GM19099 (cell line): ENCODE data around the gene ENPEP.

Experiments
- POLR2A ChIP-seq: IDR thresholded peaks from 3 replicates; pipeline ENCODE4 v1.6.1; 2011; ENCODE audit warnings: low read depth; ENCODE audit not compliant: insufficient read length; ENCODE audit errors: extremely low read depth

Gene ENPEP

DNA sequence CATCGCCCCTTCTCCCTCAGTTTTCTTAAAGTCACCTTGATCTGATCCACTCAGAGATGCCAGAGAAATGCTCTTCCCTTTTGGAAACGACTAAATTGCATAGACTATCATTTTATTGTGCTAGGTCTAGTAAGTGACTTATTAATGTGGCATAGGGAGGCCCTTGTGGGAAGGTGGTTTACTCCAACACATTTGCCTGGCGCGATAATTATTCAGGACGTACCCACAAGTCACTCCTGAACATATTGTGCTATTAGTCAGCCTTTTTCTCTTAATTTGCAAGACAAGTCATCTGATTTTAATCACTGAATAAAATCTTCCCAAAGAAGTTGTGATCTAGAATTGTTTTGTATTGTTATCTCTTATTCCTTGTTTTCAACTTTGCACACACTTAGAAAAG lies 7.6 kb downstream of the ENPEP start:
- TF ChIP-seq POLR2A, result no peak

DNA sequence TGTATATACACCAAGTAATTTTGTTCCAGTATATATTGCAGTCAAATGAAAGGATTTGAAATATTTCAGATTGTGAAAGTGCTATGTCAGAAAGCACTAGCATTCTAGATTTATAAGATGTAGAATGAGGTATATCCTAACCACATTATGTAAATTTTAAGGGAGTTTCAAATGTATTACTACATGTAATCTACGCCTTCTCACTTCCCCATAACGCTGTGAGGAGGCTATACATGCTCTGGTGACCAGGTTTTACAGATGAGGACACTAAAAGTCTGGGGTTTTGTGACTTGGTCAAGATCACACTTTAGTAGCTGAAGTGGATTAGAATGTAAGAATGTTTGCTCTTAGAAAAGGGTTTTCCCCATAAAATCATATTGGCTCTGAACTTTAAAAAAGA lies 8.1 kb downstream of the ENPEP start:
- TF ChIP-seq POLR2A, result no peak

DNA sequence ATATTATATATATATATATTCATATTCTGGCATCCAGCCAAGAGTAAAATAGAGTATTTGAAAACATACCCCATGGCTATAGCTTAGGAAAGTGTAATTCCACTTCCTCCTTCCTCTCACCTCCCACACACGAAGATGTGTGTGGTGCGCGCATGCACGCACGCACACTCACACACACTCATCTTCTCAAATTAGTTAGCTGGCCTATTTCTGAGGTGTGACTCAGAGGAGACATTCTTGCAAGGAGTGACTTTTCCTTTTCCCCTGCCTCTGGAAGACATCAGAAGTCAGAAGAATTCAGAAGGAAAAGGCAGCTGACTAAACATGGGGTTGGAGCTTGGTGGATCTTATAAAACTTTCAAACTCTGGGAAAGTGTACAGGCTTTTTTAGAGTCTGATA lies 8.8 kb downstream of the ENPEP start:
- TF ChIP-seq POLR2A, result no peak

DNA sequence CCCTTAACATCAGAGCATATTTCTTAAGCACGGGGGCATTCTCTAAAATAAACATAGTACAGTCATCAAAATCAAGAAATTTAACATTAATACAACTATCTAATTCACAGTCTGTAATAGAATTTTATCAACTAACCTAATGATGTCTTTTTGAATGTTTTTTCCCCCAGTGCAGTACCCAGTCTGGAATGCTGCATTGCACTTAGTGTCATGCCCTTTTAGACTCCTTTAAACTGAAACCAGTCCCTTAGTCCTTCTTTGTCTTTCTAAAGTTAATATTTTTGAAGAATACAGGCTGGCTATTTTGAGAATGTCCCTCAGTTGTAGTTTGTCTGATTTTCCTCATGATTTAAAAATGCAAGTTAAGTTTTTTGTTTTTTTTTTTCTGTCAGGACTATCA lies 9.5 kb downstream of the ENPEP start:
- no peak for TF ChIP-seq POLR2A

DNA sequence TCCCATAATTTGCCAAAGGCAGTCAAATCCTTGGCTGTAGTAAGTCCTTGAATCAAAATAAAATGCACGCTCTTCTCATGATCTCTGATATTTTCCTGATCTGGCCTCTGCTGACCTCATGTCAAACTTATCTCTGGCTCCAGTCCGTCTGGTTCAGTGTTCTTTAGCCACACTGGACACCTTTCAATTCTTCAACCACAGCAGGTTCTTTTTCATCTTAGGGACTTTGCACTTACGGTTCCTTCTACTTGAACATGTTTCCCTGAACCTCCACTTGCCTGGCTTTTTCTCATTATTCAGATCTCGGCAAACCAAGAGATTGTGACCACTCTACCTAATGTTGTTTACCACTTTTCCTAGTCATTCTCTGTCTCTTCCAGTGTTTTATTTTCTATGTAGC lies 10.3 kb downstream of the ENPEP start:
- TF ChIP-seq POLR2A, result no peak

DNA sequence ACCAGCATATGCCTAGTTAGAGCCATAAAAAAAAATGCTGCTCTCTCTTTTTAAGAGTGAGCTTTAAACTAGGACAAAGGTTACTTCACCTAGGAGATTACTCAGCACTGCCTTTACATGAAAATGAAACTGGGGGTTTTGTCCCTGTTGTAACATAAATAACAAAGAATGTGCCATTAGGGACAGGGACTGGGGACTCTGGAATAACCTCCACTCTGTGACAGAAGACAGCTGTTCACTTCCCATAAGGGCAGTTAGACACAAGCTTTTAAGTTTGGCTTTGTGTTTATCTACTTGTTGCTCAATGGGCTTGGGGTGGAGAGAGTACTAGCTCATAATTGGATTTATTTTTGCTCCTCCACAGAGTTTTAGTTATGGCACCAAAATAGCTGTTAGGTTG lies 11.9 kb downstream of the ENPEP start:
- no peak for TF ChIP-seq POLR2A

DNA sequence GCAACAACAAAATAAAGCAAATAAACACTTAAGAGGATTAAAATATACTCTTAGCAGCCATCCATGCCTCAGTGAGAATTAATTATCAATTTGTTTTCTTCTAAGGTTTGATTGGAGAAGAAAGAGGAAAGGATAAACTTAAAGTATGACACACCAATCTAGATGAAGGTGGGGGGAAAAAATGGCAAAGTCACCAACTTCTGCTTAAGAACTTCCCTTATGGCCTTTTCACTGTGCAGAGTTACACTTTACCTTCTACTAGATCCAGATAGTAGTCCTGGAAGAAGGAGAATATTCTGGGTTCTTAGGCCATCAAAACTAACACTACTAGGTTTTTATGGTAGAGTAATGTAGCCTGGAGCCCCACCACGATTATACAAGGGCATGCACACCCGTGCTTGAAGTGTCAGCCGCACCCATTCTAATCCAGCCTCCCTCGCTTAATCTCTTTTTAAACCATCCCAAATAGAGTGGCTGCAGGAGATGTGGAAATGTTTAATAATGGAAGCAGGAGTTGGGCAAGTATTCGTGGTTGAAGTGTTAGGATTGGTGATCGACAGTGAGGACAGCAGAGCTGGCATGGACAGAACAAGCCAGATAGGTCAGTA lies 14.1 kb downstream of the ENPEP start:
- no peak for TF ChIP-seq POLR2A

DNA sequence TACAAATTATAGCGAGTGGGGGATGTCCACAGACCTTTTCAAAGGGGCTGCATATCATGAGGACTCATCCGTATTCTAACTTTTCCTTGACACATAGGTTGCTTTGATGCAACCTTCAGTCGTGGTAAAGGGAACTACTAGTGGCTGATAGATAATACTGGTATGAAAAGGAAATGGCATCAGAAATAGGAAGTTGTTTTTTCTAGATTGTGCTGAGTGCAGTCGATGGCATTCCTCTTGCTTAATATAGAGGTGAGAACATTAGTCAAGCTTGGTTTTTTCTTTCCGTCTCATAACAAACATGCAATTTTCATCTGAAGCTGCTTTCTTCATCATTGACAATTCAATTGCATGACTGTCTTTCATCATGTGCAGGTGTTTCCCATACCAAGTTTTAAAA lies 16.6 kb downstream of the ENPEP start:
- no peak for TF ChIP-seq POLR2A

DNA sequence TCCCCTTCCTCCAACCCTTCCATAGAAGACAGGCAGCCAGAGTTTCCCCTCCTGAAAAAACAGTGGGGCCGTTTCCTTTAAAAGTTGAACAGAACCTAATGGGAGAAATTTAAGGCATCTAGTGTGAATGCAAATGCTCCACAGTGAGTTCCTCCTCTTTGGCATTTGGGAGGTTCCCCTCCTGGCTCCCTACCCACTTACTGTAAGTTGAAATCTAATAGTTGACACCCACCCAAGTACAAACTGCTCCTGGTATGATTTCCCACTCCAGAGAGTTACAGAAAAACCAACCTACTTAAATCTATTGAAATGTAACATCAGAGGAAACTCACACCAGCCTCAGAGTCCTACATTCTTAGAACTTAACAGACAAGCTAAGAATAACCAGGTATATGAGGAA lies 17.6 kb downstream of the ENPEP start:
- TF ChIP-seq POLR2A, result no peak

DNA sequence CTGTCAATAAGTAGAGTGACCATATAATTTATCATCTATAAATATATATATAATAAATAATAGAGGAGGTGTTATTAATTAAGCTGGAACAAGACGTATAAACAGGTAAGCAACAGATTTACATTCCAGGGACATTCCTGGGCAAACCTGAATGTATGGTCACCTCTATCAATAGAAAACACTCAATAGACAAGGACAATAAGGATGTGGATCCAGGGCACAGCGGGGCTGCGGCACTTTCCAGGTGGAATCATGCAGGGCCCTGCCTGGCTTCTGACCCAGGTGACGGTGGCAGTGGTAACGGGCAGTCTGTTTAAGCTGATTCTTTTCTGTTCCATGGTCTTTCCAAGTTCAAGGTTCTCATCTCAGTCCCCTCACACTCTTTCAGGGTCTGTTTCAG lies 22.5 kb downstream of the ENPEP start:
- no peak for TF ChIP-seq POLR2A

DNA sequence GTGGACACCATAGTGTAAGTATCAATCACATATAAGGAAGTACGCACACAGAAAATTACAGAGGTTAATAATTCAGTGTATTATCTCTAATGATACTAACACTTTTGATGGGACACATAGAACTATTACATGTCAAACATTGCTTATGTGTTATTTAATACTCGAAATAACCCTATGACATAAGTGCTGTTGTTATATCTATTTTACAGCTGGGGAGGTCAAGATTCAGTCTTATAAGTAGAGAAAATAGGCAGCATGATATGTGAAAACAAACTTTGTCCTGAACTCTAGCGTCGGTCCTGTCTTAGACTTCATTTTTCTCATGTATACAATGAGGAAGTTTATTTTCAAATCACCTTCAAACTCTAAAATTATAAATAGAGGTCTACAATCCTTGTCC lies 23.2 kb downstream of the ENPEP start:
- TF ChIP-seq POLR2A, result no peak

DNA sequence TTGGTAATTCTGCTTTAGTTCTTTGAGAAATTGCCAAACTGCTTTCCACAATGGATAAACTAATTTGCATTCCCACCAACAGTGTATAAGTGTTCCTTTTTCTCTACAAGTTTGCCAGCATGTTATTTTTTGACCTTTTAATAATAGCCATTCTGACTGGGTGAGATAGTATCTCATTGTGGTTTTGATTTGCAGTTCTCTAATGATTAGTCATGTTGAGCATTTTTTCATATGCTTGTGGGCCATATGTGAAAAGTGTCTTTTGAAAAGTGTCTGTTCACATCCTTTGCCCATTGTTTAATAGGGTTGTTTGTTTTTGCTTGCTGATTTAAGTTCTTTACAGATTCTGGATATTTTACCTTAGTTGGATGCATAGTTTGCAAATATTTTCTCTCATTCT lies 25.9 kb downstream of the ENPEP start:
- no peak for TF ChIP-seq POLR2A

DNA sequence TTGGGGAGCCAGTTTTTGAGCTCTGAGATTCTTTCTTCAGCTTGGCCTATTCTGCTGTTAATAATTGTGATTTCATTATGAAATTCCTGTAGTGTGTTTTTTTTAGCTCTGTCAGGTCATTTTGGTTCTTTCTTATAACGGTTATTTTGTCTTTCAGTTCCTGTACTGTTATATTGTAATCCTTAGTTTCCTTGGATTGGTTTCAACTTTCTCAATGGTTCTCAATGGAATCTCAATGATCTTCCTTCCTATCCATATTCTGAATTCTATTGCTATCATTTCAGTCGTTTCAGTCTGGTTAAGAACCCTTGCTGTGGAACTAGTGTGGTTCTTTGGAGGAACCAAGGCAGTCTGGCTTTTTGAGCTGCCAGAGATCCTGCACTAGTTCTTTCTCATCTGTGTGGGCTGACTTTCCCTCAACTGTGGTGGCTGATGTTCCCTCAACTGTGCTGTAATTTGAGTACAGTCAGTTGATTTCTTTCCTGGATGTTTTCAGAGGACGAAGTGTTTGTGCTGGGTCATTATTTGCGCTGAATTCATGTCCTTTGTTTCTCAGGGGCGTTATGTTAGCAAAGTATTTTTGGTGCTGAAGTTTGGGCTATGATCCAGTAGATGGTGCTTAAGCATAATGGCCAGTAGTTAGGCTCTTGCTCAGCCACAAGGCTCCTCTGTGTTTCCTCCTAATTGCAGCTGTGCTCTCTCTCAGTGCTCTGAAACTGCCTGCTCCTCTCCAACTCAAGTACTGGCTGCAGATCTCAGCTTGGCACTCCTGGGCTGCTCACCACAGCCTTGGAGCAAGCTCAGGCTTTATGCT lies 27.5 kb downstream of the ENPEP start:
- no peak for TF ChIP-seq POLR2A

DNA sequence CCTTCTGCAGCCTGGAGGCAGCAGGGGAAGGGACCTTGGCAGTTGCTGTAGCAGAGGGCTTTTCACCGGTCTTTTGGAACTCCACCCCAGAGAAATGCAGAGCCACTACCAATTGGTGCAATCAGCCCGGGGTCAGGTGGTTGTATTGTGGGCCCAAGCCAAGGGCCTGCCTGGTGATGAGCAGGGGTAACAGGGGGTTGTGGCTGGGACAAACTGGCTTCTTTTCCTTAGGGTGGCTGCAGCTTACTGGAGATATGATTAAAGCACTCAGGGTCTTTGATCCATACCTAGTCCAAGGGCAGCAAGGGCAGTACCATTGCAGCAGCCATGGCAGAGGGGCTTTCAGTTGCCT lies 28.1 kb downstream of the ENPEP start:
- TF ChIP-seq POLR2A, result no peak

DNA sequence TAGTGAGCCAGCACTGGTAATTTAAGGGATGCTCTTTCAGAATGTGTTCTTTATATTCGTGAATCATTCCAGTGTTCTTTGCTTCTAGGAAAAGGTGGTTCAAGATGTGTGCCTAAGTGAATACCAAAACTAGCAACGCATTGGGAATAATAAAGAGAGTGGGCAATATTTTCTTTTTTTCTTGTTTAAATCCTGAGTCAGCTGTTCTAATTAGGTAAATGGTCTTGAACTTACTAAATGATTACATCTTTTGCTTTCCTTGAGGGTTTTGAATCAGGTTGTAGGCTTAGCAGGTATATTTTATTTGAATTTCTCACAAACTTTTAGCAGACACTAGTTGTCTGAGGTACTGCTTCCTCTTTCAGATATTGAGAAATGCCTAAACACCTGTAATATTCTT lies 29.5 kb downstream of the ENPEP start:
- no peak for TF ChIP-seq POLR2A

DNA sequence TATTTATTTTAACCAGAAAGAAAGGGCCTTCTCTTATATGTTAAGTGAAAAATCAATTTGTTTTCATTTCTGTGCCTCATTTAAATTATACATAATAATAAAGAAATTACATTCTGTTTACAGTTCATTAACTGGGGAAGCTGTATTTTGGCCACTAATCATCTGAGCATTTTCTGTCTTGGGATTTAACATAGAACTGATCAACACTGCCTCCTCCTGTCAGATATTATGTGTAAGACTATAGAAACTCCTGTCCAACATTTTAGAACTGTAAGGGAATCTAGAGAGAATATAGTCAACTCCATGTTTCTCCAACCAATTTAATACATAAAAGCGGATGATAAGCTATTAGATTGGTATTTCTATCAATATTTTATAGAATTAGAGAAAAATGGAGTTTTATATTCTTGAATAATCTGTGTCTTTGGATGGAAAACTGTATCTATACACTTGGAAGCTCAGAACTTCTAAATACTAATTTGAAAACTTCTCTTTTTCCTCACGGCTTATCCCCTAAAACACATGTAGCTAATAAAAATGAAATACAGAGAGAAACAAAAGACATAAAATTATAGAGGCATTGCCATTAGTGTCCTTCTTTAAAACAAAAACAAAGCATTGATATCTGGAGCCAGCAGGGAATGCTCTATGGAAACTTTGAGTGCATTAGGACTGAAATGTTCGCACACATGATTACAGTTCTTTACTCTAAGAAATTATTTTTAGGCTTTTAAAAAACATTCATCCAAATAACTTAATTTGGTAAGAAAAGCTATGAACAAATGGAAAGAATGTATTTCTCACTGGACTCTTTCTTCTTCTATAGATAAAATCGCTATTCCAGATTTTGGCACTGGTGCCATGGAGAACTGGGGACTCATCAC lies 33.1 kb downstream of the ENPEP start:
- no peak for TF ChIP-seq POLR2A
